ENCODE results near the gene CPT1C.

DNA sequence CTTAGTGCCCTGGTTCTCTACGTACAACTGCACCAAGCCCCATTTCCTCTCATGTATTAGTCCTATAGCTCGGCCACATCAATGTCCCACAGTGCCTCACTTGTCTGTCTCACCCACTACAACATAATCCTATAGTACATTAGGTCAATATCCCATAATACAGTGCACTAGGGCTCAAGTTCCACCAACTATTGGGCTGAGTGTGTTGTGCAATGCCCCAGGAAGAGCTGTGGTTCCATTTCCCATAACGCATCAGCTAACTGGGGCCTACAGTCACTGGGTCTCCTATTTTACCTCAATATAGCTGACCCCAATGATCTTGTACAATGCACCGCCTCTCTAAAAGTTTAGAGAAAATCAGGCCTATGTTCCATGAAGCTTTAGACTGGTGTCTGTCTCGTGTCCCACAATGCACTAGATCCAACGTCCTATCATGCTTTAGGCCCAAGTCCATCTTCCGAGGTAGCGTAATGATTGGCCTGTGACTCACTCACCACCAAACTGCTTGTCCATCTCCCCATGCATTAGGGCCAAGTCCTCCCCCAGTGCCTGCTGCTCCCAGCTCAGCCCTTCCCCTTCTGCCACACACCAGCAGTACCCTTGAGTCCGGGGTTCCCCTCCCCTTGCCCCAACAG, 50.4 kb downstream of the CPT1C start:
- TF ChIP-seq, protein P1, sequence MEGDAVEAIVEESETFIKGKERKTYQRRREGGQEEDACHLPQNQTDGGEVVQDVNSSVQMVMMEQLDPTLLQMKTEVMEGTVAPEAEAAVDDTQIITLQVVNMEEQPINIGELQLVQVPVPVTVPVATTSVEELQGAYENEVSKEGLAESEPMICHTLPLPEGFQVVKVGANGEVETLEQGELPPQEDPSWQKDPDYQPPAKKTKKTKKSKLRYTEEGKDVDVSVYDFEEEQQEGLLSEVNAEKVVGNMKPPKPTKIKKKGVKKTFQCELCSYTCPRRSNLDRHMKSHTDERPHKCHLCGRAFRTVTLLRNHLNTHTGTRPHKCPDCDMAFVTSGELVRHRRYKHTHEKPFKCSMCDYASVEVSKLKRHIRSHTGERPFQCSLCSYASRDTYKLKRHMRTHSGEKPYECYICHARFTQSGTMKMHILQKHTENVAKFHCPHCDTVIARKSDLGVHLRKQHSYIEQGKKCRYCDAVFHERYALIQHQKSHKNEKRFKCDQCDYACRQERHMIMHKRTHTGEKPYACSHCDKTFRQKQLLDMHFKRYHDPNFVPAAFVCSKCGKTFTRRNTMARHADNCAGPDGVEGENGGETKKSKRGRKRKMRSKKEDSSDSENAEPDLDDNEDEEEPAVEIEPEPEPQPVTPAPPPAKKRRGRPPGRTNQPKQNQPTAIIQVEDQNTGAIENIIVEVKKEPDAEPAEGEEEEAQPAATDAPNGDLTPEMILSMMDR (IDR thresholded peaks at IDR 0.05) = no peak
- no peak for TF ChIP-seq POLR2A (IDR thresholded peaks at IDR 0.05)
